Measurements from ENCODE around the gene TMEM63C.

DNA sequence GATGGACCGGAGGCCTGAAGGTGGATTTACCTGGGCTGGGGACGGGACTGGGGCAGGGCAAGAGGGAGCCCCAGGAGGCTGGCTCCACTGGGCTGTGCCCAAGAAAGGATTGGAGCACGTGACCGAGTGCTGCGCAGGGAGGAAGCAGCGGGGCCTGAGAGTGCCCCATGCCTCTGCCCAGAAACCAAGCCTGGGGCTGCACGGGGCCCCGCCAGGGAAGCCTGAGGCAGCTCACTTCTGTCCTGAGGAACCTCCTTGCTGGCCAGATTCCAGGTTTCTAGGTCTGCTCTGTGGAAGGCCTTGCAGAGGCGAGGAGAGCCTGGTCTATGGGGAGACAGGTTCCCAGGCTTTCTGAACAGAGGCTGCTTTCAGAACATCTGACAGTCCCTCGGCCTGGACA is 79.0 kb downstream of the TMEM63C start:
- TF ChIP-seq SUZ12 (IDR thresholded peaks at IDR 0.05) = no peak
- TF ChIP-seq ZNF384 (IDR thresholded peaks at IDR 0.05) = no peak
- no peak for TF ChIP-seq BHLHE40 (IDR thresholded peaks at IDR 0.05; ENCODE audit: borderline replicate concordance)
- TF ChIP-seq, protein P1, sequence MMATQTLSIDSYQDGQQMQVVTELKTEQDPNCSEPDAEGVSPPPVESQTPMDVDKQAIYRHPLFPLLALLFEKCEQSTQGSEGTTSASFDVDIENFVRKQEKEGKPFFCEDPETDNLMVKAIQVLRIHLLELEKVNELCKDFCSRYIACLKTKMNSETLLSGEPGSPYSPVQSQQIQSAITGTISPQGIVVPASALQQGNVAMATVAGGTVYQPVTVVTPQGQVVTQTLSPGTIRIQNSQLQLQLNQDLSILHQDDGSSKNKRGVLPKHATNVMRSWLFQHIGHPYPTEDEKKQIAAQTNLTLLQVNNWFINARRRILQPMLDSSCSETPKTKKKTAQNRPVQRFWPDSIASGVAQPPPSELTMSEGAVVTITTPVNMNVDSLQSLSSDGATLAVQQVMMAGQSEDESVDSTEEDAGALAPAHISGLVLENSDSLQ (IDR thresholded peaks at IDR 0.05) = no peak
- no peak for TF ChIP-seq SP1 (IDR thresholded peaks at IDR 0.05)
- no peak for TF ChIP-seq FOXM1 (IDR thresholded peaks at IDR 0.05; ENCODE audit: borderline replicate concordance)
- TF ChIP-seq FOXK2 (IDR thresholded peaks at IDR 0.05) = no peak
- no peak for TF ChIP-seq TARDBP (IDR thresholded peaks at IDR 0.05)
- no peak for TF ChIP-seq ARNT (IDR thresholded peaks at IDR 0.05)
